HG02610 (cell line): ENCODE results near the gene CCDC27.

Source experiments
- ATAC-seq: cut with Tn5 transposase; IDR thresholded peaks from one replicate; pipeline ENCODE4 v1.9.1; 2021; ENCODE audit warnings: mild to moderate bottlenecking, moderate library complexity; ENCODE audit not compliant: unreplicated experiment

The CCDC27 gene

GRCh38 chr1:3816331-3817137, 64.3 kb downstream of the CCDC27 start:
- ATAC-seq, result no peak

- no peak for ATAC-seq
These were observed 65.0 kb downstream of the CCDC27 start for GRCh38 chr1:3817138-3817740.

GRCh38 chr1:3817821-3818597, 65.8 kb downstream of the CCDC27 start:
- no peak for ATAC-seq

GRCh38 chr1:3819771-3820200, 67.5 kb downstream of the CCDC27 start:
- ATAC-seq, result no peak

GRCh38 chr1:3820316-3820715, 68.1 kb downstream of the CCDC27 start:
- no peak for ATAC-seq

GRCh38 chr1:3821004-3821403, 68.8 kb downstream of the CCDC27 start:
- ATAC-seq, result no peak
